NCI-H187 treated with DMSO at 0.1 percent for 48 hours (cell line): Measurements from ENCODE around the gene CPNE7.

ENCODE experiments used
- DNase-seq: peaks from one replicate; lab custom pipeline; 2025; lab: John Stamatoyannopoulos, UW

Gene CPNE7

DNA sequence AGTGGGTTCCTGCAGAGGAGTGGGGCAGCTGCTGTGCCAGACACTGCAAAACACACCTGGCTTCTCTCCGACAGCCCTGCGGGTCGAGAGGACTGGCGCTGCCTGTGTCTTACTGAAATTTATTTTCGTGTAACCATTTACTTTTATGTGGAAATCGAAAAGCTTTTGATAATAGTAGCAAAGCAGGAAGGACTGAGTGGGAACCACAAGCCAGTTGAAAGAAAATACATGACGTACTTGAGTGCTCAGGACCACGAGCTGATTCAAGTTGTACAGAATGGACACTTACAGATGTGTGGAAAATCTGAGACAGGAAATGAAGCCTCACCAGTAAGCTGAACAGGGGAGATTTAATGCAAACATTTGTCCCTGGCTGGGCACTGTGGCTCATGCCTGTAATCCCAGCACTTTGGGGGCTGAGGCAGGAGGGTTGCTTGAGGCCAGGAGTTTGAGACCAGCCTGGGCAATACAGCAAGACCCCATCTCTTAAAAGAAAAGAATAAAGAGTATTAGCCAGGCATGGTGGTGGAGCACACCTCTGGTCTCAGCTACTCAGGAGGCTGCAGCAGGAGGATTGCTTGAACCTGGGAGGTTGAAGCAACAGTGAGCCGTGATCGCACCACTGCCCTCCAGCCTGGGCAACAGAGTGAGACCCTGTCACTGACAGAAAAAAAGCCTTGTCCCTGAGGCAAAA lies 26.4 kb upstream of the CPNE7 start:
- DNase-seq: no peak

- DNase-seq: no peak
These were observed 25.0 kb upstream of the CPNE7 start for GRCh38 chr16:89550421-89551007.

DNA sequence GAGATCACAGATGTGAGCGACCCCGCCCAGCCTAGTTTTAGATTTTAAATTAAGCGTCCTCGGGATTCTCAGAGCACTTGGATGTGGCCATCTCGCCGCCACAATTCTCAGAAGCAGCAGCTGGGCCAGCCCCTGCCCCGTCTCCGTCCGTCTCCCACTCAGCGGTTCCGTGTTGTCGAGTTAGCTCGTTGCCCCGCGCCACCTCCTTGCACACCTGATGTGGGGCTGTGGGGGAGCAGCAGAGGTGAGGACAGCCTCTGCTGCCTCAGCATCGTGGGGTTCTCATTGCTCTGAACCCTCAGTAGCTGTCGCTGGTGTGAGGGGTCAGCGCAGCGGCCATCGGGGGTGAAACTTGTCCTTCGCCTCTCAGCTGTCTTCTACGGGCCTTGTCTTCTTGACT lies 23.2 kb upstream of the CPNE7 start:
- no peak for DNase-seq

DNA sequence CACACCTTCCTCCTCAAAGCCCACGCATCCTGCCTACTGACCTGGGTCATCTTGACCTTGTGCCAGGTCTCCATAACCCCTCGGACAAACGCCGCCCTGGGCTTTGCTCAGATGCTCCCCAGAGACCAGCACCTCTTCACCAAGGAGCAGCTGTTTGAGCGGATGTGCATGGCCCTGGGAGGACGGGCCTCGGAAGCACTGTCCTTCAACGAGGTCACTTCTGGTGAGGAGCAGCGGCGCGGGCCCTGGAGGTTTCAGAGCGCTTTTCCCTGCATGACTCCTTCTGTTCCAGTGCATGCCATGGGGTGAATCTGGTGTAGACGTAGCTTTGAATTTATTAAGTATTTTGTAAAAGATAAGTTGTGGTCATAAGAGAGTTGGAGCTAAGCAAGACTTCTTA lies 22.6 kb upstream of the CPNE7 start:
- DNase-seq: no peak

- no peak for DNase-seq
These were observed 21.8 kb upstream of the CPNE7 start for GRCh38 chr16:89553733-89554132.

DNA sequence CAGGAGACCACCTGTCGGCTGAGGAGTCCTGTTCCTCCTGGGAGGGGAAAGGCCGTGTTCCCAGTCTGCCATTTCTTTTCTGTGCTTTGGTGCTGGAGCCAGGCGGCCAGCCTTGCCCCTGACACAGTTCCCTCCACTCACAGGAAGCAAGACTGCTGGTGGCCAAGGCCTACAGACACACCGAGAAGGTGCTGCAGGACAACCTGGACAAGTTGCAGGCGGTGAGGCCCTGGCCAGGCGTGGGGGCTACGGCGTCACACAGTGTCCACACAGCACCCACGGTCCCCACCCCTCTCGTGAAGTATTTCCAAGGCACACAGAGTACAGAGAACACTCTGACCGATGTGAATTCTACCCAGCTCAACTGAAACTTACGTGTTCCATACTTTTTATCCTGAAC lies 21.2 kb upstream of the CPNE7 start:
- DNase-seq: no peak

GRCh38 chr16:89555265-89555664 lies 20.3 kb upstream of the CPNE7 start:
- DNase-seq: no peak

DNA sequence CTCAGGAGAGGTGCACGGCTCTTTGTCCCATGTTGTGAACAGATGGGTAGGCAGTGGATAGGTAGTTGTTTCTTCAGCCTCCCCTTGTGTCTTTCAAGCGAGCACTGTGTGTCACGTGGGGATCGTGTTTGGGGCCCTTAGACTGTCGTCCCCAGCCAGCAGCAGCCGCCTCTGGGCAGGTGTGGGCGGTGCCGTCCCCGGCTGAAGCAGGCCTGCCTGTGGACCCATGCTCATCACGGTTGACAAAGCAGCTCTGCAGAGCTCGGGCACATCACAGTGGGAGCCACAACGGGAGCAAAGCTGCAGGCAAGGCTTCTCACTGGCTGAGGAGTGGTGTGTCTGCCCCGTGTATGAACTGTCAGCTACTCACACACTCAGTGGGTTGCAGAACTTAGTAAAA lies 19.8 kb upstream of the CPNE7 start:
- DNase-seq: no peak

DNA sequence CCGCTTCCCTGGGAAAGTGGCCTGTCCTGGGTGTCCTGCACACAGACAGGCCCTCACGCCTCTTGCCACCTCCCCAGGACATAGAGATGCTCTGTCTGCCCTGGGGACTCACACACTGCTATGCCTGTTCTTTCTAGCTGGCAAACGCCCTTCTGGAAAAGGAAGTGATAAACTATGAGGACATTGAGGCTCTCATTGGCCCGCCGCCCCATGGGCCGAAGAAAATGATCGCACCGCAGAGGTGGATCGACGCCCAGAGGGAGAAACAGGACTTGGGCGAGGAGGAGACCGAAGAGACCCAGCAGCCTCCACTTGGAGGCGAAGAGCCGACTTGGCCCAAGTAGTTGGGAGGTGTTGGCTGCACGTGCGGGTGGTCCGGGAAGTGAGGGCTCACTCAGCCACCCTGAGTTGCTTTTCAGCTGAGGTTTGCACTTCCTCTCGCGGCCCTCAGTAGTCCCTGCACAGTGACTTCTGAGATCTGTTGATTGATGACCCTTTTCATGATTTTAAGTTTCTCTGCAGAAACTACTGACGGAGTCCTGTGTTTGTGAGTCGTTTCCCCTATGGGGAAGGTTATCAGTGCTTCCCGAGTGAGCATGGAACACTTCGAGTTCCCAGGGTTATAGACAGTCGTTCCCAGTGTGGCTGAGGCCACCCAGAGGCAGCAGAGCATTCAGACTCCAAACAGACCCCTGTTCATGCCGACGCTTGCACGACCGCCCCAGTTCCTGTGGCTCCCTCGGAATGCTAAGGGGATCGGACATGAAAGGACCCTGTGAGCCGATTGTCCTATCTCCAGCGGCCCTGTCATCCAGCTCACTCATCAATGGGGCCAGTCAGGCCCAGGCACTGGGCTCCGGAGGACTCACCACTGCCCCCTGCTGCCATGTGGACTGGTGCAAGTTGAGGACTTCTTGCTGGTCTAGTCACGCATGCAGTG lies 18.5 kb upstream of the CPNE7 start:
- no peak for DNase-seq

DNA sequence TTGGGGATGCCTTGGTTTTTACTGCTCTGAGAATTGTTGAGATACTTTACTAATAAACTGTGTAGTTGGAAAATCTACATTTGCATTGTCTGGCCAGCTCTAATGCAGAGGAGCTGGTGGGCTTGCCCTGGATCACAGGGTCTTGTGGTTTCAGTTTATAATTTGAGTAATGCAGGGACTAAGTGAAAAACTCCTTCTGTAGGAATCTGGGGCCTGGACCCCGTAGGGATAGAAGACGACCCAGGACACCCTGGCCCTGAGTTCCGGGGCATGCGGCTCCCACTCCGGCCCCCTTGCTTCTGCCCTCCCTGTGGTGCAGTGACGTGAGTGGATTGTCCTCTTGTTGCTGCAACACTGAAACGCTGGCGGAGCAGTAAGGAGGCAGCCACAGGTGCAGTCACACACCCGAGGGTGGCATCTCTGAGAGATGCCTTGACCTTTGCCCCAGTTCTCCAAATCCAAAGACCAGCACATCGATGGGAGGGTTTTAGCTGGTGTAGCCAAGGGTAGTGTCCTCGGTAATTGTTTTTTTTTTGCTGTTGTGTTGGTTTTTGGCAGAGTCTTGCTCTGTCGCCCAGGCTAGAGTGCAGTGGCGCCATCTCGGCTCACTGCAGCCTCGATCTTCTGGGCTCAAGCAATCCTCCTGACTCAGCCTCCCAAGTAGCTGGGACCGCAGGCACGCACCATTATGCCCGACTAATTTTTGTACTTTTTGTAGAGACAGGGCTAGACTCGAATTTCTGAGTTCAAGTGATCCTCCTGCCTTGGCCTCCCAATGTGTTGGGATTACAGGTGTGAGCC lies 17.7 kb upstream of the CPNE7 start:
- DNase-seq: no peak

- peak; percentile 24 for DNase-seq
These were observed 15.0 kb upstream of the CPNE7 start, which contains the start of gene RPL13 for GRCh38 chr16:89560378-89561141. RPL13 (plus strand) TSS chr16:89560682; CDS start chr16:89560960, 278 bp downstream.

GRCh38 chr16:89561142-89561883 lies 14.2 kb upstream of the CPNE7 start:
- DNase-seq: no peak

DNA sequence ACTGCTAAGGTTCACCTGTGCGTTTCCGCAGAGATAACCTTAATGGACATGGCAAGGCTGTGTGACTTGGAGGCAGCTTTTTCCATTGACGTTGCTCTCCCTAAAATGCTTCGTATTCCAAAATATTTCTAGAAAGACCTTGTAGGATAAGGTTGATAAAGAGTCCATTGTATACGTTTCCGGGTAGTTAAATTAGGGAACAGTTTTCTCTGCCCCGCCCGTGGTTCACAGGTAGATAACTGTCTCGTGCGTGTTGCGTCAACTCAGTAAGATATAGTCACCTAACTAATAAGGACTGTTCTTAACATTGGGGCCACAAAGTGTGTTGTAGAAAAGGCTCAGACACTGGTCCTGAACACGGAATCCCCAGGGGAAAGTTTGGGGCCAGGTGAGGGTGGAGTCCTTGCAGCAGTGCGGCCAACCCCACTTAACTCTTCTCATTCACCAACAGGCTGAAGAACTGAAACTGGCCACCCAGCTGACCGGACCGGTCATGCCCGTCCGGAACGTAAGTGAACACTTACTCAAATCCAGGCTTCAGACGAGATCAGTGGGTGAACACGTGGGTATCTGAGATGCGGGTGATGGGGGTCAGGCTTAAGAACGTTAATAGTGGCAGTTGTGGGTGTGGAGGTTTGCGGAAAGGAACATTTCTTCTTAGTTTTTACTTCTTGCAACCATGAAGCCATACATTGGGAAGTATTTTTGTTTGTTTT lies 13.5 kb upstream of the CPNE7 start:
- DNase-seq: no peak

- DNase-seq: no peak
These were observed 12.6 kb upstream of the CPNE7 start for GRCh38 chr16:89562939-89563338.

- no peak for DNase-seq
These were observed 11.7 kb upstream of the CPNE7 start for GRCh38 chr16:89563639-89564392.

DNA sequence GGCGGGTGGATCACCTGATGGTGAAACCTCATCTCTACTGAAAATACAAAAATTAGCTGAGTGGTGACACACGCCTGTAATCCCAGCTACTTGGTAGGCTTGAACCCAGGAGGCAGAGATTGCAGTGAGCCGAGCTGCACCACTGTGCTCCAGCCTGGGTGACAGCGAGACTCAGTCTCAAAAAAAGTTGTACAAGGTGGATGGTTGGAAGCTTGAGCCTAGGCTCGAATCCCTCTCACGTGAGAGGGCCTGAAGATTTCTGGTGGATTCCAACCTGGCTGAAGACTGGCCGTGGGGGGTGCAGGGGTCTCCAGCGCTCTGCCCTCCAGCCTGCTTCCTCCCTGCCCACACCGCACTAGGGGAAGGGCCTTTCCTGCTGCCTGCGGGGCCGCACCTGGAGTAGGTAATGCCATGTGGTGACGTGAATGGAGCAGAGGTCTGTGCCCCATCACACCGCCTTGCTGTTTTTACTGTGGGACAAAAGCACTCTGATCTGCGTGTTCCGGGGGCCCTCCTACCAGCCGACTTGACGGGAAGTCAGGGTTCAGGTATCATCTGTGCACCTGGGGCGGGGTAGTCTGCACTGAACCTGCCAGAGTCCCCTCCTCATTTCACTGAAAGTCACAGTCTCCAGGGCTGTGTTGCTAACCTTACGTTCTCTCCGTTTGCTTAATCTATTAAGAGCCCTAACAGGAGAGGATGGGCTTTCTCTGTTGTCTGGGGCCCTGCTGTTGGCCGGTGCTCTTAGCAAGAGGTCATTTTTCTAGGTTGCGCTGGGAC lies 10.9 kb upstream of the CPNE7 start:
- no peak for DNase-seq

- DNase-seq: no peak
These were observed 10.4 kb upstream of the CPNE7 start for GRCh38 chr16:89565256-89565505.

GRCh38 chr16:89565506-89566372 lies 9.8 kb upstream of the CPNE7 start:
- DNase-seq: no peak
